Muscle of arm (tissue), 12 donors: Measurements from ENCODE around the gene DIS3L. TPM values are rescaled to one million over a fixed set of nuclear protein-coding genes. Genes with fewer than 3 reads are reported as not detected.
"Not testable (repeated sequence)": the region's sequence is repeated elsewhere in the genome, so short reads cannot be mapped to it uniquely, and the experiment has no call there.

Source experiments
- DNase-seq: peaks from one replicate; pipeline ENCODE4 v3.0.0-alpha.2; 2013
- polyA plus RNA-seq, 12 donors: library from polyadenylated mRNA; unstranded; fragments of 120-200 nt; gene quantifications; one replicate each; pipeline ENCODE4 v1.2.1, GENCODE V29; 2013; ENCODE audit not compliant: insufficient read length in 12 of 12

Gene DIS3L
- polyA plus RNA-seq, 12 donors, result 26.0 to 47.9 (median 31.8) TPM; not detected in 1

DNA sequence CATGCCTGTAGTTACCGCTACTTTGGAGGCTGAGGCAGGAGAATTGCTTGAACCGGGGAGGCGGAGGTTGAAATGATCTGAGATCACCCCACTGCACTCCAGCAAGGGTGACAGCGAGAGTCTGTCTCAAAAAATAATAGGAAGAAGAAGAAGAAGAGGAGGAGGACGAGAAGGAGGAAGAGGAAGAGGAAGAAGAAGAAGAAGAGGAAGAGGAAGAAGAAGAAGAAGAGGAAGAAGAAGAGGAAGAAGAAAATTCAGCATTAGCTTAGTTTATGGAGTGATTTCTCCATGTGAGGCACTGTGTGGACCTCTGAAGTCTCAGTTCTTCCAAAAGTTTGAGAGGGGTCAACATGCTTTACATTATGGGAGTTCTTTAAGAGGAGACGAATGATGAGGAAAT, 22.4 kb upstream of the DIS3L start:
- DNase-seq, result no peak

DNA sequence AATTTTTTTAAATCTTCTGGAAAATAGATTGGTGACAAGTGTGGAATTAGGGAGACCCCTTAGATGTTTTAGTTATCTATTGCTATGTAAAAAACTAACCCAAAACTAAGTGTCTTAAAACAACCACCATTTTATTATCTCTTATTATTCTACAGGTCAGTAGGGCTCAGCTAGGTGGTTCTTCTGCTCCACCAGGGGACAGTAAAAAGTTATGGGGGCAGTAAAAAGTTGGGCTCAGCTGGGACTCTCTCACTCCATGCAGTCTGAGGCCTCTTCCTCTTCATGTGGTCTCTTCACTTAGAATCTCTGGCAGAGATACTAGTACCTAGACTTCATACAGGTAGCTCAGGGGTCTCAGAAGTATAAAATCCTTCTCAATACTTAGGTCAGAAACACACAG, 18.0 kb upstream of the DIS3L start:
- DNase-seq, result no peak

DNA sequence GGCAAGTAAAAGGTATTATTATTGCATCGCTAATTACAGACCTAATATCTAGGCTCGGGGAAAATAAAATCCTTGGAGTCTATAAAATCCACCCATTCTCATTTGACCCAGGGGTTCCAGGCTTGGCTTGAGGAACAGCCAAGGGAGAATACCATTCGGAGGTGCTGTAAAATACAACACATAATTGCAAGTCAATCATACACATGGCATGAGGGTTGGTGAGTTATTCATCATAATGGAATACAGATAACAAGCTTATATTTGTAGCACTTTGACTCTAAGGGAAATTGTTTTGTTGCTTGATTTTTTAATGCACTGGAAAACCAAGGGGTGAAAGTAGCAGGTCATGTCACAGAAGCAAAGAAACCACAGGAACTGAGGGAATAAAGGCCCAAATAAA, 16.8 kb upstream of the DIS3L start:
- no peak for DNase-seq

DNA sequence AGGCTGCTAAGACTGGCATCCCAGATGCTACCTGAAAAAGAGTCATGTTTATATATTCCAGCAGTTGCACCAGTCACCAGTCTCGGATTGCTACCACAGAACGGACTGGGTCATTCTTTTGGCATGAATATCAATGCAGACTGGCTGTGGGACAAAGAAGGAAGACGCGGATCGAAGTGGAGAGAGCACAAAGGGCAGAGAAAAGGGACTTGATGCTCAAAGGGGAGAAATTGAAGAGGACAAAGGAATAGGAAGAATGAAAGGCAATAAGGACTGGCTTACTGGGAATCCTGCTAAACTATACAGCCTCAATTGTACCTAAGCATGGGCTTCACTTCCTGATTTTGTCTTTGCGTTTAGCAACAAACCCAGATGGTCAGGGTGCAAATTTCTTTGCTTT, 15.3 kb upstream of the DIS3L start:
- DNase-seq, result no peak

DNA sequence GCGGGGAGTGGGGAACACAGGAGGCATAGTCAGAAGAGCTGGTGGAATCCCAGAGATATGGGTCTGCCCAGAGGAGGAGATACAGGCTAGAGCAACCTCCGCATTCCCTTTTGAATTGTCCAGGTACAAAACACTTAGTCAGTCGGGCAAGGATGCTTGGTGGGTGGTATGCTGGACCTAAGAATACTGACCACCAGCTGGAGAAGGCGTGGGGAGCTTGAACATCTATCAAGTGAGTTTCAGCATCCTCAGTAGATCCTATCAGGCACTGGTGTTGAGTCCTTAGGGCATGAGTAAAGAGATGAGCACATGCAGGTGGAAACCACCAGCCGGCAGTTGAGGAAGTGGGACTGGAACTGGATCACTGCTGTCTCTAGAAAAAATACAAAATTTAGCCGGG, 14.7 kb upstream of the DIS3L start:
- no peak for DNase-seq

DNA sequence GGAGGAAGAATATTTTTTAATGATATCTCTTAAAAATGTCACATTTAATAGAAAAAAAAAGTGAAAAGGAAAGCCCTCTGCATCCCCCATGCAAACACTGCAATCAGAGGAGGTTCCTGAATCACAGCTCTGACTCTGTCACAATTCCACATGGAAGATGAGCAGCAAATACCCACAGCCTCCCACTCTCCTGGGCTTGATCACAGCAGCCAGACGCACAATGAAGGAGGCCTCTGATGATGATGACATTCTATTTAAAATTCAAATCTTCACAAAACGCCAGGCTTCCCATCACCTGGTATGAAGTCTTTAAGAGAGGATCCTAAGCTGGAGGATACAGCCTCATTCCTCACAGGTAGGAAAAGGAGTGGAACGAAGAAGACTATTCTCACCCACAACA, 9.1 kb upstream of the DIS3L start:
- no peak for DNase-seq

DNA sequence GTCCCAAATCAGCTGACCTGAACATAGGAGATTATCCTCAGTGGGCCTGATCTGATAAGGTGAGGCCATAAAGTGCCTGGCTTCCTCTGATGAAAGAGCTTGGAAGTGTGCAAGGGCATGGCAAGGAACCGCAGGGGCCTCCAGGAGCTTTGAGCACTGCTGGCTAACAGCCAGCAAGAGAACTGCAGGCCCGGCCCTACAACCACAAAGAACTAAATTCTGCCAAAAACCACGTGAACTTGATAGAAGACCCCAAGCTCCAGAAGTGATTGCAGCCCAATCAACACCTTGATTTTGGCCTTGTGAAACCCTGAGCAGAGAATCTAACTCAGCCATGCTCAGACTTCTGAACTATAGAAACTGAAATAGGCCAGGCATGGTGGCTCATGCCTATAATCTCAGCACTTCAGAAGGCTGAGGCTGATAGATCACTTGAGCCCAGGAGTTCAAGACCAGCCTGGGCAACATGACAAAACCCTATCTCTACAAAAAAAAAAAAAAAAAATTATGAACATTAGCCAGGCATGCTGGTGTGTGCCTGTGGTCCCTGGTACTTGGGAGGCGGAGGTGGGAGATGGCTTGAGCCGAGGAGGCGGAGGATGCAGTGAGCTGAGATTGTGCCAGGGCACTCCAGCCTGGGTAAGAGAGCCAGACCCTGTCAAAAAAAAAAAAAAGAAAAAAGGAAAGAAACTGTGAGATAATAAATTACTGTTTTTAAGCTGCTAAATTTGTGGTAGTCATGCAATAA, 7.7 kb upstream of the DIS3L start:
- DNase-seq, result no peak

DNA sequence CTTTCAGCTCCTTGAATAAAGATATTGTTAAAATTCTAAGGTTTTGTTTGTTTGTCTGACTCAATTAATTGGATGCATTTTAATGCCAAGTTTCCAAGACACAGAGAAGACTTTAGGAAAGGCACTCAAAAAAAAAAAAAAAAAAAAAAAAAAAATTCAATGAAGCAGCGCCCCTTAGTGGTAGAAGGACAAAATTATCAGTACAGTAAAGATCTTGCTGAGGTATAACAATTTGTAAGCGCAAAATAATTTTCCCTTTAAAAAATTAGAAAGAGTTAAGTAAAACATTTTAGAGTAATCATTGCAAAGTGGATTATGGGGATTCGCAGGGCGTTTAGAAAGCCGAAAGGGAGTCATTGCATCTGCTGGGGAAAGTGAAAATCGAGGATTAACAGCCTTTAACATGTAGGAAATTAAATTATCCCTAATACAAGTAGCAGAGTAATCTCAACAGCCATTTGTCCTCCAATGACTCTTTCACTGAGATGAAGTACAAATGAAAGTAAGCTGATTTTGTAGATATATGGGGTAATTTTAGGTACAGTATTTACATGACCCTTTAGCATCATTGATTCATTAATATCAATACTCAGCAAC, 5.8 kb upstream of the DIS3L start:
- DNase-seq, result peak; percentile 52

DNA sequence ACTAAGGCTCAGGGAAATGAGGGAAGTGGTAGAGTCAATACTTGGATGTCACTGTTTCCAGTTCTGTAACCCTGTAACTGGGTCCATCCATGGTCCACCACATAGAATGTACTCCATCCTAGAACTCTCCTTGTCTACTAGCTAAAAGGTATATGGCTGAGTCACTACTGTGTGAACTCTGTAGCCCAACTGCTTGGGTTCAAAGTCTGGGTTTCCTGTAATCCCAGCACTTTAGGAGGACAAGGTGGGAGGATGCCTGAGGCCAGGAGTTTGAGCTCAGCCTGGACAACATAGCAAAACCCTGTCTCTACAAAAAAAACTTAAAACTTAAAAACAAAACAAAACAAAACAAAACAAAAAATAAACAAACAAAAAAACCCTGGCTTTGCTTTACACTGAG, 5.3 kb upstream of the DIS3L start:
- no peak for DNase-seq

DNA sequence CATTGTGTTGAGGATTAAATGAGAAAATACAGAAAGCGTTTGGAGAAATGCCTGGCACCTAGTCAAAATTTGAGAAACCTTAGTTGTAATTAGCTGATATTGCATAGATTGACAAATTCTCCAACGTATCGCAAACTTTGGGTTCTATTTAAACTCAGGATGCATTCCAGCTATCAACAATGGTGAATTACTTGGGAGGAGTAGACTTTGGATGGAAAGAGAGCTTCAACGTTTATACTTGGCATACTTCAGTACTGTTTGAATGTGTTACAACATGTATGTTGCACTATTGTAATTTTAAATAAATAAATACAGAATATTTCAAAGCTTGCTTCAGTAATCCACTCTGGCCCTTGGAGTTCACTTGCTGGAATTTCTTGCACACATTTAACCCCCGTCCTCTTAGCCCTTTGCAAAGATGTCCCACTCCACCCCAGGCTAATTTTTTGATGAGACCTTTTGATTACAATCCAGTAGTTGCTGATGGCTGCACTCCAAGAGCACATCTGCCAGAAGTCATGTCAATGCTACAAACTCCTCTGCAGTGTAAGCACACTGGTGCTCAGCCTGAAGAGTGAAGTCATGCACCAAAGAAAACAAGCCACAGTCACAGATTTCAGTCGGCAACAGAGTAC, 4.7 kb upstream of the DIS3L start:
- DNase-seq, result peak; percentile 65

DNA sequence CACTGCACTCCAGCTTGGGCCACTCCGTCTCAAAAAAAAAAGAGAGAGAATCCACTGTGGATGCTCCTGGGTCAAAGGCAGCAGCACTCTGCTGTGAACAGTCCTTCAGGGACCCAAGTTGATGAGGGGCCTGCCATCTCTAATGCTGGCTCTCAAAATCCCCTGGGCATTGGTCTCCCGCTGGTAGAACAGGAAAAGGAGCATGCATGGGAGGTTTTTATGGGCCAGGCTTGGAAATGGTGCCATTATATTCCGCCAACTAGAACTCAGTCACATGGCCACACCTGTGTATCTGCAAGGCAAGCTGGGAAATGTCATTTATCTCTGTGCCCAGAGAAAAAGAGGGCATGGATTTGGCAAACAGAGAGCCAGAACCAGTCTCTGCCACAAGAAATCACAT, 3.4 kb upstream of the DIS3L start:
- no peak for DNase-seq

DNA sequence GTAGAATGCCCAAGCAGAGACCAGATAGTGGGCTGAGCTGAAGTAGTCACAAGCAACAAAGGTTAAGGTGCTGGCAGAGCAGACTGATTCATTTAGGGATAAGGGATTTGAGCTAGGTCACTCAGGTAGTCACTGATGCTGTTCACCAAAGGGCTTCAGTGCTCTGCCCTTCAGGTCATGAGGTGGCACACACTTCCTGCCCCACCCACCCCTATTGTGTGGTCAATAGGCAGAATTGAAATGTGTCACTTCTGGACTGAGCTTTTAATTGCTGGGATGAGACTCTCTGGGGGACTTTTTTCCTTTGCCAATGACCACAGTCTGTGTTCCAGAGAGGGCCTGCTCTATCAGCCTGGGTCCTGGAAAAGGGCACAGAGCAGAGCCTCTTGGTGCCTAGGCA, 2.9 kb upstream of the DIS3L start:
- DNase-seq, result no peak

DNA sequence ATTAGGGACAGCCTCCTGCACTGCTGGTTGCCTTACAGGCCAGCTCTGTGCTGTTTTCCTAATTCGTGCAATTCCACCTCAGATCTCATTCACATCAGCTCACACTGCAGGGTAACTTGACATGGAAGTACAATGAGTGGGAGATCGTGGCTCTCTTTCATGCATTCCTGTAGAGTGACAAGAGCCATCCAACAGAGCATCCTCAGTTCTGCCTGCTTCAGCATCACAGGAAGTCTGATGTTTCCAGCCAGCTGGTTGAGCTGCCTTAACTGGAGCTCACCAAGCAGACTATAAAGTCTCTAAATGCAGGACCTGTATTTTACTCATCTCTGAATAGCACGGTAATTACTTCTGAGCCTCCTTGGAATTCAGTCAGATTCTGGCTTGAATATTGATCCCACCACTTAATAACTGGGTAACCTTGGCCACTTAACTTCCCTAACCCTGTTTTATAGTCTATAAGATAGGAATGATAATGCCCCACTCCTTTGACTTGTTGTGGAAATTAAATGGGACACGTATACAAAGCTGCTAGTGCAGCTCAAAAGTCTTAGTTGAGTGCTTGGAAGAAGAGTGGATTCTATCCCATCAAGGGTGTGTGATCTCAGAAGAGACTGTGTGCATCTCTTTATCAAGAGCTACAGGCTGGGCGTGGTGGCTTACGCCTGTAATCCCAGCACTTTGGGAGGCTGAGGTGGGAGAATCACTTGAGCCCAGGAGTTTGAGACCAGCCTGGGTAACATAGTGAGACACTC, 1.4 kb upstream of the DIS3L start:
- no peak for DNase-seq

DNA sequence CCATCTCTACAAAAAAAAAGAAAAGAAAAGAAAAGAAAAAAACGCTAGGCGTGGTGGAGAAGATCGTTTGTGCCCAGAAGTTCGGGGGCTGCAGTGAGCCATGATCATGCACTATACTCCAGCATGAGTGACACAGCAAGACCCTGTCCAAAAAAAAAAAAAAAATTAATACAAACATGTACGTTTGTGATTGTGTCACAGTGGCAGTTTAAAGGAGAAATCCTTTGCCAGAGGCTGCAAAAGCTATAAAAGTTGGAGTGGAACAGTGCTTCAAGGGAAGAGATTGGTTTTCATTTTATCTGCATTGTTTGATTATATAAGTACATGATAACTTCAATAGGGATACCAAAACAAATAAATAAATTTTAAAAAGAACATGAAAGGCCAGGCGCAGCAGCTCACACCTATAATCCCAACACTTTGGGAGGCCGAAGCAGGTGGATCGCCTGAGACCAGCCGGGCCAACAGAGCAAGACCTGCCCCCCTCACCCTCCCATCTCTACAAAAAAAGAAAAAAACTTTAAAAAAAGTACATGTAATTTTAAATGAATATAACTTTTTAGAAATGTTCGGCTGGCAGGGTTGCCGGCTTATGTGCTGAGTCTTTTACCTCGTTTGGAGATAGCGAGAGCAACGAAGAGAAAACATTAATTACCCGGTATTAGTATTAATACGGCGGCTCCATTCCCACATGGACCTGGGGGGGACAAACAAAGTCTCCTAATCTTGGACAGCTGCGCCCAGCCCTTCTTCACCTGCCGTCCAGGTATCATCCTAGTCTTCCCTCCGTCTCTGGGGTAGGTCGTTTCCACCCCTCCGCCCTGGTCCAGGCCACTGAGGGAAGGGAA, 573 bp upstream of the DIS3L start:
- no peak for DNase-seq

DNA sequence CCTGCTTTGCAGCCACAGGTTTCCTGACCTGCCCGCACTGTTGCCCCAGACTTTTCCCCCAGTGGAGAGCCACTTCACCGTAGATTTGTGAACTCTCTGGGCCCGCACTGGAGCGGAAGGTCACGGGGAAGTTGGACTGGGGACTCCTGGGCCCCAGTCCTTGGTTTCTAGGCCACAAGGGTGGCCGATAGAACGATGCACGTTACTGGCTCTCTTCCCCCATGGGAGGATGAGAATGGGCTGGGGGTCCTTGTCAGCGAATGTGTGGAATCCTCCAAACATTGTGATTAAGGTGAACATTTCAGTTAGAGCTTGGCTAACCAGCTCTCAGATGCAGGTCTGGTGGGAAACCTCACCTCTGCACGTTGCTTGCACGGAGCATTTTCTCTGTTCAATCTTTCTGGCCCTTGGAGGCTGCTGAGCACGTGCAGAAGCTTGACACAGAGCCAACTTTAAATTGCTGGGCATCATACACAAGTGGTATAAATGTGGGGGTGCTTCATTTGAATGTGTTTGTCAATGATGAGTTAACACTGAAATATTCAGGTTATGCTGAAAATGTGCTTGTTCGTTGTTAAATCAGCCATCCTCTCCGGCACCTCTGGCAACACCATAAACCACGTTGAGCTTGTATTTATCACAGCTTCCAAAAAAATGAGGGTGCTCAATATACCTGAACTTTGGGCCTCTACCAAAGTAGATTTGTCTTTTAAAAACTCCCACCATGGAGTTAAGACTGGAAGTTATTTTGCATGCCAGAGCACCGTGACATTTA, 976 bp downstream of the DIS3L start:
- peak; percentile 26 for DNase-seq

DNA sequence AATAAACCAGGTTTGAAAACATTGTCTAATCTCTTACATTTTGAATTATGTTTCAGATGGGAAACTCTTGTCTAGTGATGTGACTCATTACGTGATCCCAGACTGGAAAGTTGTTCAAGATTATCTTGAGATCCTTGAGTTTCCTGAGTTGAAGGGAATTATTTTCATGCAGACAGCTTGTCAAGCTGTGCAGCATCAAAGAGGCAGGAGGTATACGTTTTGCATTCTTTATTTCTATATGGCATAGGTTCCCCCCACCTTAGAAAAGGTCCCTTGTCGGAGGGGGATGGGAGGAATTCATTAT, 1.5 kb downstream of the DIS3L start:
- DNase-seq, result no peak

DNA sequence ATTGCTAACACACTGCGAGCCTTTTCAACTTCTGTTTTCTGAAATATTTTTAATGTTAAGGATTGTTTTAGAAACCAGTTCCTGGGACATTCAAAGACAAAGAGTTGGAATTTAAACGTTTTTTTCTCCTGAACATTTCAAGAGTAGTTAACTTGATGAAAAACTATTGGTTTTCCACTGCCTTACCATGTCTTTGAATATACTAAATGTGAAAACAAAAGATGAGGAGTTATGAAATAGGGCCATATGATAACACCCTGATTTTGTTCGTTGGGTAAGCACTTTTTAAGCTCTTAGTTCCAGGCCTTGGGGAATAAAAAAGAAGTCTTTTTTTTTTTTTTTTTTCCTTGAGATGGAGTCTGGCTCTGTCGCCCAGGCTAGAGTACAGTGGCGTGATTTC, 2.8 kb downstream of the DIS3L start:
- DNase-seq, result no peak

DNA sequence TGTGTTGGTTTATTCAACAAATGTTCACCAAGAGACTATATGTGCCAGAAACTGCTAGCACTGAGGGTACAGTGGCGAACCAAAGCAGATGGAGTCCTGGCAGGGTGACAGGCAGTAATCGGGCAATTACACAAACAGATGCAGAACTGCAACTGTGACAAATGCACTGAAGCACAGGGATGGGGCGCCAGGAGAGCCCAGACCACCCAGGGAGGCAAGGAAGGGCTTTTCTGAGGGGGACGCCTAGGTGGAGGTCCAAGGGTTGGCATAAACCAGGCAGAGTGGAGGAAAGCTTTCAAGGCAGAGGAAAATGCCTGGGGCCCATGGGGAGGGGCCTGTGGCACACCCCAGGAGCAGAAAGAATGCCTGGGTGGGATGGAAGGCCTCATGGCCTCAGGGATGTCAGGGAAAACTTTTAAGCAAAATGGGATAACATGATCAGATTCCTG, 5.5 kb downstream of the DIS3L start:
- DNase-seq, result peak; percentile 57

DNA sequence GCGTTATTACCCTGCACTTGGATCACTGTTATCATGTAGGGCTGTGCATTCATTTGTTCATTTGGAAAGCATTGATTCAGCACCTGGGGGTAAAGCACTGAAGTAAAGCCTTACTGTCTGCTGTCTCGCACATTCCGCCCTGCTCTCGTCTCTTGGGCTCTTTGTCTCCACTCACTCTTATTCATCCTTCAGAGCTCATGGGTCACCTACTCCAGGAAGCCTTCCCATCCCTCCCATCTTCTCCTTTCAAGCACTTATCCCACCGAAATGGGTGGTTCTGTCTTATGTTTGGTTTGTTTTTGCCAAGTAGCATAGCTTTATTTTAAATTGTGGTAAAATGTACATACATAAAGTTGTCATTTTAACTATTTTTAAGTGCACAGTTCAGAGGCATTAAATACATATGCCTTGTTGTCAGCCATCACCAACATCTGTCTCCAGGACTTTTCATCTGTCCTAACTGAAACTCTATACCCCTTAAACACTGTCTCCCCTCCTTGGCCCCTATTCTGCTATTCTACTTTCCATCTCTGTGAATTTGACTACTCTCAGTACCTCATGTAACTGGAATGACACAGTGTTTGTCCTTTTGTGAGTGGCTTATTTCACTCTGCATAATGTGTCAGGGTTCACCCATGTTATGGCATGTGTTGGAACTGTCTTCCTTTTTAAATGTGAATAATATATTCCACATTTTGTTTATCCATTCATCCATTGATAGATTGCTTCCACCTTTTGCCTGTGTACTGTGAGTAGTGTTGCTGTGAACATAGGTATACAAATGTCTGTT, 9.3 kb downstream of the DIS3L start:
- no peak for DNase-seq

DNA sequence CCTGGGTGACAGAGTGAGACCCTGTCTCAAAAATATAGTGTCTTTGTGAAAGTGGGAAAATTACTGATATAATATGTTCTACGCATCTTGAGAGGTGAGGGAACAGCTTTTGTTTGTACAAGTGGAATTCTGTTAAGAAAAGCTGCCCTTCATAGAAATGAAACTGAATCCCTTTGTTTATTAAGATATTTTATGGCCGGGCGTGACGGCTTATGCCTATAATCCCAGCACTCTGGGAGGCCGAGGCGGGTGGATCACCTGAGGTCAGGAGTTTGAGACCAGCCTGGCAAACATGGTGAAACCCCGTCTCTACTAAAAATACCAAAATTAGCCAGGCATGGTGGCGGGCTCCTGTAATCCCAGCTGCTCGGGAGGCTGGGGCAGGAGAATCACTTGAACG, 11.1 kb downstream of the DIS3L start:
- not testable (repeated sequence) for DNase-seq
